ENCODE data around the gene CMBL.
A peak's percentile ranks its signal among the peaks of the same experiment; 100 is the strongest.

CMBL gene

GRCh38 chr5:10301842-10302610, 5.7 kb downstream of the CMBL start:
- ChIA-PET POLR2A (ENCODE audit: low non-redundant PET) (no interaction called here), CTCF (no interaction called here)
- no peak for TF ChIP-seq CTCF (conservative IDR thresholded peaks at IDR 0.05; ENCODE audit: low read depth)
- peak; percentile 81 for DNase-seq (ENCODE audit: low spot score)
- peak overlapping the region; percentile 85 for H3K27ac ChIP-seq

- no peak for DNase-seq (ENCODE audit: low spot score)
- POLR2A ChIA-PET (ENCODE audit: low non-redundant PET): no interaction called here
- CTCF ChIA-PET: no interaction called here
- TF ChIP-seq CTCF (conservative IDR thresholded peaks at IDR 0.05; ENCODE audit: low read depth): no peak
- peak overlapping the region; percentile 85 for H3K27ac ChIP-seq
Observed at GRCh38 chr5:10301266-10301665, 6.4 kb downstream of the CMBL start.

- POLR2A ChIA-PET (ENCODE audit: low non-redundant PET): no interaction called here
- H3K27ac ChIP-seq: no peak overlapping the region
Observed at GRCh38 chr5:10300246-10300645, 7.5 kb downstream of the CMBL start.

GRCh38 chr5:10297646-10298204, 10.0 kb downstream of the CMBL start:
- ChIA-PET CTCF (no interaction called here), POLR2A (ENCODE audit: low non-redundant PET) (no interaction called here)
- H3K27ac ChIP-seq: no peak overlapping the region
- TF ChIP-seq CTCF (conservative IDR thresholded peaks at IDR 0.05; ENCODE audit: low read depth): no peak
- no peak for DNase-seq (ENCODE audit: low spot score)

More at GRCh38 chr5:10300246-10300645, 7.5 kb downstream of the CMBL start:
- DNase-seq (ENCODE audit: low spot score): no peak
- CTCF ChIA-PET: no interaction called here
- TF ChIP-seq CTCF (conservative IDR thresholded peaks at IDR 0.05; ENCODE audit: low read depth): no peak

GRCh38 chr5:10295619-10296326, 11.9 kb downstream of the CMBL start:
- ChIA-PET CTCF (interaction anchor here (0.5 to 1.2 kb wide), 4 partner anchors 8 to 661 kb away, joined by 3 to 9 read pairs (median 4); no protein-coding TSS in a partner anchor), POLR2A (ENCODE audit: low non-redundant PET) (no interaction called here)
- DNase-seq (ENCODE audit: low spot score): no peak
- no peak overlapping the region for H3K27ac ChIP-seq
- TF ChIP-seq CTCF (conservative IDR thresholded peaks at IDR 0.05; ENCODE audit: low read depth): no peak

- H3K27ac ChIP-seq: no peak overlapping the region
- no peak for TF ChIP-seq CTCF (conservative IDR thresholded peaks at IDR 0.05; ENCODE audit: low read depth)
- ChIA-PET POLR2A (ENCODE audit: low non-redundant PET) (no interaction called here), CTCF (no interaction called here)
- no peak for DNase-seq (ENCODE audit: low spot score)
Observed at GRCh38 chr5:10293907-10294662, 13.6 kb downstream of the CMBL start.

All from RWPE1 (cell line).